Smooth muscle cell of the brain vasculature (primary cell): ENCODE data around the gene PRELID3B.
"Not testable (repeated sequence)": the region's sequence is repeated elsewhere in the genome, so short reads cannot be mapped to it uniquely, and the experiment has no call there.

Experiments used
- DNase-seq: peaks from one replicate; pipeline ENCODE4 v3.0.0-alpha.2; 2012; ENCODE audit warnings: low read depth, low spot score

Gene PRELID3B

DNA sequence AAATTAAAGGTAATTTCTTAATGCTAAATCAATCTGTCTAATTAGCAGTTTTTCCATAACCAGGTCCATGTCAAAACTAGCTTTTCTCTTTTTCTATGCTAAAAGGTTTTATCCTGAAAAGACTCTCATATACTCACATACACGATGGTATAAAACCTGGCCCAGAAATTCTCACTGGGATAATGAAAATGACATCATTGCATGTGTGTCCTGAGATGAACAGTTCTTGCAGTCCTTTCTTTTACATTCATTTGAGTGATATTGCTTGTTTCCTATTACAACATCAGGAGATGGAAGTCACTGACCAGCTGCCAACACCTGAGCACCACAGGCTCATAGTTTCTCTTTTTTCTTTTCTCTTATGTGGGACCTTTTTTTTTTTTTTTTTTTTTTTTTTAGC is 7.9 kb upstream of the PRELID3B start:
- DNase-seq: no peak

DNA sequence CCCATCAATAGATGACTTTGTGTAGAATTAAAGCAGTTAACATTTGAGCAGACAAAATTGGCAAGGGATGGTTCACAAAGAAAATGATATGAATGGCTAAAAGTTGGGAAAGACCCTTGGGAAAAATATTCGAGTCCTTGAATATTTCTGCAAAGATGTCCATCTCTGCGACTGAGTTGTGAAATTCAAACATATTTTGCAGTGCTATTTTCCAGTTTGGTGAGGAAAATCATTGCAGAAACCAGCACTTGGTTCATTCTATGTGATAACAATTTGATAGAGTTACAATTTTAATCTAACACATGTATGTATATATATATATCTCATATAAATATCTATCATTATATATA is 6.1 kb upstream of the PRELID3B start:
- DNase-seq: no peak

DNA sequence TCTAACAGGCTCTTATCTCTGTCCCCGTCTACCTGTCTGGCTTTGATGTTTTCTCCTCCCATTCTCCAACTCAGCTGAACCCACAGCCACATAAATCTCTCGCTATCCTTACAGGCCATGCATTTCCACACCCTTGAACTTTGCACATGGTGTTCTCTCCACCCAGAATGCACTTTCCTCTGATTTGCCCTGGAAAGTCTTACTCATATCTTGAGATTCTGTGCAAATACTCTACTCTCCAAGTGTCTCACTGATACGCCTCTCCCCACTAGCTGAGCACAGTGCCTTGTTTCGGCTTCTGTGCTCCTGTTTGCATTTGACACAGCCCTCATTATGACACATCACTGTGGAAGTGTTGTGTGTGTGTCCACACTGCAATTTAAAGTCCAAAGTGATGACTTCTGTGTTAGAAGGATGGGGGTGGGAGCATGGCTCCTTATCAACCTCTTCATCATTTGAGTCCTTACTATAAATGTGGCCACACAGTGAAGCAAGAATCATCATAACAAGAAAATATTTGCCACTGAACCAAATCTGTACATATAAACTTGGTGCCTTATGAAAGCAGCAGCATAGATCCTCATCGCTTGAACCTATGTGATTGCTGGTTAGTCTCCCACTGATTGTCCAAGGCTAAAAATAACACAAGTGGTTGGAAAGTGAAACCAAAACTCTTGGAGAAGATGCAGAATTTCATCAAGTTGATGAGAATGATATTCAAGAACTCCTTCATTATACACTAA is 5.5 kb upstream of the PRELID3B start:
- no peak for DNase-seq

DNA sequence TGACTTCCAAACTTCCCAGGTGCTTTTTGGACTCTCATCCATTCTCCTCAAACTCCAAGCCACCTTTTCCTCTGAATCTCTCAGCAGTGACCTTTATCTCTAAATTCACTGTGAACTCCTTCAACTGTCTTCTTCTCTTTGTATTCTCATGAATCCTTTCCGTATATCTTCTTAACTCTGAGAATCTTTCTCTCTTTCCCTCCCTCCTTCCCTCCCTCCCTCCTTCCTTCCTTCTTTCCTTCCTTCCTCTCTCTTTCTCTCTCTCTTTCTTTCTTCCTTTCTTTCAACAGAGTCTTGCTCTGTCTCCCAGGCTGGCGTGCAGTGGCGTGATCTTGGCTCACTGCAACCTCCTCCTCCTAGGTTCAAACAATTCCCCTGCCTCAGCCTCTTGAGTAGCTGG is 4.3 kb upstream of the PRELID3B start:
- no peak for DNase-seq

DNA sequence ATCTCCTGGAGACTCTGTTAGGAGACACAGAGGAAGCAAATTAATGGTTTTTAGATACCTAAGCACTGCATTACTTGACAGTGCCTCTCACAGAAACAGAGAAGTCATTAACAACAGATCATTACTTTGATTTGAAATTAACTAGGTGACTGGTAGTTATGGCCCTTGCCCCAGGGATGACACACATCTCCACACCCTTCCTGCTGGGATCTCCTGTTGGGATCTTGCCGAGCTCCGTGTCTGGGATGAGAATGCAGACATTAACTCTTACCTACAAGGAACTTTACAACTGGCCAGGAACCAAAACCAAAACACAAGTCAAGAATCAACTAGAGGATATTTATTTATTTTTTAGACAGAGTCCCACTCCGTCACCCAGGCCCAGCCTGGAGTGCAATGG is 2.2 kb upstream of the PRELID3B start:
- DNase-seq: no peak

DNA sequence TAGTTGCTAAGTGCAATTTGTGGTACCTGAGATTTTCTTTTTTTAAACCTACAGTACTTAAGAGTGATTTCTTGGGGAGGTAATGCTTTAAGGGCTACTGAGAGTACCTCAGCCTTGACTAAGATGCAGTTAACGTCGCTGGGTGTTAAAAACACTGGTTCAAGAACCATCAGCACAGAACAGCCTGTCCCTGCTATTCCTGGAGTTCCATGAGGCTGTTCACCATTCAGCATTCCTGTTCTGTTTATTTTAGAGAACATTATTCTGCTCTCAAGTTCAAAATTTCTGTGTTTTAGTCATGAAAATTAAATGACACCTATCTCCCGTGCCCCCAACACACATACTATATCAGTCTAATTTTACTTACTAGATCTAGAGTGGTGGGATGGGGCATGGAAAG is 1.7 kb upstream of the PRELID3B start:
- DNase-seq: no peak

DNA sequence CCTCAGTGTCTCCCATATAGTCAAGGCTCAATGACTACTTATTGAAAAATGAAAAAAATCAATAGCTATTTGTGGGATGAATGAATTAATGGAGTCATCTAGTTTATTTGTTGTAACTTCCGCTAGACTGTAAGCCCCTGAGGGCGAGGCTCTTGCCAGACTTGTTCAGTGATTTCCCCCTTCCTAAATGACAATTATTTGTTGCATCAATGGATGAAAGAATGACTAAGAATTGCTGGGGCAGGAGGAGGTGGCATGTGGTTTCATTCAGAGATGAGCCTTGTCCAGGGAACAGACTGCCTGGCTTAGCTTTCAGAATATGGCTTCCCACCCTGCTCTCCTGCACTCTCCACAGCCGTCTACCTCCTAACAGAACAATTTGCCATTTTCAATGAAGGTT is 1.1 kb upstream of the PRELID3B start:
- no peak for DNase-seq

DNA sequence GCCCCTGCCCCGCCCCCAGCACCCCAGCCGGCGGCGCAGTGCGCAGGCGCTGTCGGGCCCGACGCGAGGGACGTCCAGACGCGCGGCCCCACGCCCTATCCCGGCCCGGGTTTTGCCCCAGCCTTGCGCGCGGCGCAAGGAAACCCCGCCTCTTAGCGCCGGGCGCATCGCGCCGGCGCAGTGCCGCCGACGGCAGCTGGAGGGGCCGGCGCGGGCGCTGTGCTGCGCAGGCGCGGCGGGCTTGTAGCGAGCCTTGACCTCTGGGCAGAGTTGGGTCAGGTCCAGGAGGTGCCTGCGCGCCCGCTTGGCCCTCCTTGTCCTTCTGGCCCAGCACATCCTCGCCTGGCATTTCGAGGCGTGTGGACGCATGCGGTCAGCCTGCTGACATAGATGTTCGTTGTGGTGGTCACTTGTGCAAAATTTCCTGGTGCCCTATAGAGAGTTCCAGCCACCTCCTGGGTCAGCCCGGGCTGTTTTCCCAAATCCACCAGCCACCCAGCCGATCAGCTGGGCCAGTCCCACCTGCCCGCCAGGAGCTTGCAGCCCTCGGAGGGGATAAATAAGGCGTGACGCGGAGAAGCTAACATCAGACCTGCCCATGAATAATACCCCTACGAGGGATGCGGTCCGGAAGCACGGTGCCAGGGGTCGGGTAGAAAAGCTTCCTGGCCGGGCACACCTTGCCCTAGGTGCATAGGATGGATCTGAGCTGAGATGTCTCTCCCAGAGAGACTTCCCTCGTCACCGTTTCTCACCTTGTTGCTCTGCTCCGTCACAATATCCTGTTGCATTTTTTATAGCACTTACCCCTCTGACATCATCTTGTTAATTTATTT is 428 bp upstream of the PRELID3B start:
- peak; percentile 78 for DNase-seq

DNA sequence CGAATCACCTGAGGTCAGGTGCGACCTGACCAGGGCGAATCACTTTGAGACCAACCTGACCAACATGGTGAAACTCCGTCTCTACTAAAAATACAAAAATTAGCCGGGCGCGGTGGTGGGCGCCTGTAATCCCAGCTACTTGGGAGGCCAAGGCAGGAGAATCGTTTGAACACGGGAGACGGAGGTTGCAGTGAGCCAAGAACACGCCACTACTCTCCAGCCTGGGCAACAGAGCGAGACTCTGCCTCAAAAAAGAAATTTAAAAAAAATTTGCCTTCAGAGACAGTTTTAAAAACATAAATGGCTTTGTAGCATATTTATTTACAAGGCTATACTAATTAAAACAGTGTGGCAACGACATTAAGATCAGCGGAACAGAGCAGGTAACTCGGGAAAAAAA is 1.1 kb downstream of the PRELID3B start:
- not testable (repeated sequence) for DNase-seq

DNA sequence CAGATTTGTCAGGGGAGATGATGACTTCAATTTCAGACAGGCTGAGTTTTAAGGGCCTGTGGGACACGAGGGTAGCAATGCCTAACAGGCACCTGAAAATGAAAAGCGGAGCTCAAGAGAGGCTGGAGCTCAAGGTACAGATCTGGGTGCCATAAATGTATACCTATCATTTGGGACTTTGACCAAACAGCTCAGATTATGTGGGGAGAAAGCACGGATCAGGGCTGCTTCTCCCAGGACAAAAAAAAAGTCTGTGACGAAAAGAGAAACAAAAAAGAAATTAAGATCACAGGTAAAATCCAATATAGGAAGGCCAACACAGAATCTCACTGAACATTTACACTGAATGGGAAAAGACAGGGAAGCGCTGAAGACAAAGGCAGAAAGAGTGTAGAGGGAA is 1.9 kb downstream of the PRELID3B start:
- no peak for DNase-seq

DNA sequence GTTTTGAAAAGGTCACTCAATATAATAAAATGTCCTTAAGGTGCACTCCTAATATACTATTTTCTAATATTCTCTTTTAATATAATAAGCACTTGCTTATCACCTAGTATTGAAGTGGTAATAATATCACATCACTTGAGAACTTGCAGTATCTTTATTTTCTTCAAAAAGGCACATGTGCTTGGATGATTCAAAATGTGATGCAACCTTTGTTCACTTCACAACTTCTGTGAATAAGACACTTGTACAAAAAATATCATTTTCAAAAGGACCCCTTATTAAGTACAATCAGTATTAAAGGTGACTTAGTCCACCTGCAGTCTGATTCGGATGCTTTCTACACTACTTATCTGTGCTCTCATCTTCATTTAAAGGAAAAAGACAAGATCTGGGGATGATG is 3.4 kb downstream of the PRELID3B start:
- no peak for DNase-seq

DNA sequence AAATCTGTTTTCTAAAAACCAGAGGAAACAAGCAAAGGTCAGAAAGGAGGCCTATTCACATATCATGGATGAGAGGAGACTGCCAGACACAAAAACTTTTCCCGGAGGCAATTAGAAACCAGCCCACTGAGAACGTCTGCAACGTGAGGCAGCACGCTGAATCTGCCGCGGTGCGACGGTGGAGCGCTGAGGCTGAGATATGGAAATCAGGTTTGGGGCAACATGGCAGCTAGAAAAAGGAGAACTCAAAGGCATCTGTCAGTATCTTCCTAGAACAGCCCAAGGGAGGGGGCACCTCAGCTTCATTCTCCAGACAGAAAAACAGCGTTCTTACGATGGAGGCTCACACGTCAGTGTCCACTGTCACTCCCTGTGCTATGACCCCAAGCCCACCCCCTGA is 5.2 kb downstream of the PRELID3B start:
- no peak for DNase-seq

DNA sequence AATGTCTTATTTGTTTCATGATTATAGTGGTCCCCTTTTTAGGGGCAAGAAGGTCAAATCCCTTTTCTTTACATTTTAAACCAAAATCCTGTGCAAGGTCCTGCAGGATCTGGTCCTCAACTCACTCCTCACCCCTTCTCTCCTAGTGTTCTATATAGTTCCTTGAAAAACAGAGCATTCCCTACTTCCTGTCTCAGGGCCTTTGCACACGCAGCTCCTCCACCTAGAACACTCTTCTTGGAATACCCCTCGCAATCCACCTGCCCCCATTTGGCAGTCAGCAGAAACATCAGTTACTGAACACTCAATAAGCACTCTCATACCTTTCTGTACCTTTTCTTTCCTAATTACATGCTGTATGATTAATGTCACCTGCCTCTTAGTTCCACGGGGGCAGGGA is 7.2 kb downstream of the PRELID3B start:
- no peak for DNase-seq

DNA sequence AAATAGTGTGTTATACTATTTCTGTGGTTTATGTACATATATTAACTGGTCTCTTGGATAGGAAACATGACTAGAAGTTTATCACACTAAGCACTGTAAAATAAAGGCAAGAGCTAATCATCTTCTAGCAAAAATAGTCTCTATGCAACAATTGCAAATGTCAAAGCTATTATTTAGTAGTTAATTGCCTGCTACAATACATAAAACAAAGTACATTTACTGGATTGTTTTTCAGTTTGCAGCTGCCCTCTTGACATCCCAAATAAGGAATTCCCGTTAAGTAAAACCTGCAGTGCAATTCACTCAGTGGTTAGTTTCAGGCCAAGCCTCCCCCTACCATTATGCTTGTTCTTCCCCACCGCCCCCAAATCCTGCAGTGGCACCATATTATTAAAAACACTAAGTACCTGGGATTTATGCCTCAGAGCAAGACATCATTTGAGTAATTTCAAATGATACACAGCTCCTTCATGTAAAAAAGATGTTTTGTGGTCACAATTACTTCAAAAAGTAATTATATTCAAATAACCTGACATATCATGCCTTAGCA is 8.9 kb downstream of the PRELID3B start:
- no peak for DNase-seq

DNA sequence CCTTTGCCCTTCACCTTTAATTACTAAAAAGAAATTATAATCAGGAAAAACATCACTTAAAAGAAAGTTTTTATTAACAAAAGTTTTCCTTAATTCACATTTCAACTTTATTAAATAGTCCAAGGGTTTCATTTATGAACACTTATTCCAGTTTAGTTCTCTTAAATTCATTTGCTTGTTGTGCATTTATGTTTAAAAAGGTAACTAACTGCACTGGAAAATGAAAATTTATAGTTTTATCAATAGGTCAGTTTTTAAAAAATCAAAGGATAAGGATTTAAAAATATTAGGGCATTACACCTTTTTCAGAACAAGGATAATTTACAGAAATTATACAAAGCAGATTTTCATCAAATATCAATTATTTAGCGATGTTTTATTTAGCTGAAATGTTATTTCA is 9.5 kb downstream of the PRELID3B start:
- DNase-seq: no peak

DNA sequence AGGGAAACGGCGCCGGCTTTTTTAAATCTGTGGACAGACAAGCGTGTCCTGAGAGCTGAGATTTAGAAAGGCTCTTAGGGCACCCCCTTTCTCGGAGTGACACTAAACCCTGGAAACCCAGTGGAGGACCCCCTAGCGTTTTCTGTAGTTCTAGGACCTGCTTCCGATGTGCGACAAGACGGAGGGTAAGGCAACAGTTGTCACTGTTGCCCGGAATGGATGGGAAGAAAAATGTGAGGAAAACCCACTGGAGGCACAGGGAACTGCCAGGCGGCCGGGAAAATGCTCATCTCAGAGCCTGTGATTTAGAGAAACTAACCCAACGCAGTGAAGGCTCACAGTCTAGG is 9.9 kb downstream of the PRELID3B start:
- peak; percentile 9 for DNase-seq

DNA sequence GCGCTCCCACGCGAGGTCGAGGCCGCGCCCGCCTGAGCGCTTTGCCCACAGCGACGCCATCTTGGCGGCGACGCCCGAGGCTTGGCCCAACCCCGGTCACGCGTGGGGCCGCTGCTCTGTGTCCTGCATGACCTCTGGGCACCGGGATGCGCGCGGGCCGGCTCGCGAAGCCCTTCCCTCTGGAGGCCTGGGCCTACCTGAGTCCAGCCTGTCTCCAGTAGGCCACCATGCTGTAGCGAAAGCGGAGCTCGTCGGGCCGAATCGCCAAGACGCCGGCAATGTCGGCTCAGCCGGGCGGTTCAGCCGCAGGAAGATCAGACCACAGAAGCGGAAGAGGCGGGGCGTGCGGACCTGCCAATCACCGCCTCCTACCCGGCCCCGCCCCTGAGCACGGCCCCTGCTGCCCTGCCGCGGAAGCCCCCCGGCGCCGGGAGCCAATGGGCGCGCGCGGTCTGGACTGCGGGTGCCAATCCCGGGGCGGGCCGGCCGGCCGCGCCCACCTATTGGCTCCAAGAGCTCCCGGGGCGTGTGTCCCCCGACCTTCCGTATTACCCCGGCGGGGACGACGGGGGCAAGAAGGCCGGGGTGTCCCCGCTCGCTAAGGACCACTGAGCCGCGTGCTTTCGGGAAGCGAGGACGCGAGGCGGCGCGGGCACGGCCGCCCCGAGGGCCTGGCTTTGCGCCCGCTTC is 10.4 kb downstream of the PRELID3B start, which contains the start of gene ATP5F1E:
Gene ATP5F1E, minus strand, starts transcription at position 313 of the 690 bp plus-strand sequence. Its CDS starts 84 bp downstream, at position 229.
- DNase-seq: peak; percentile 74

DNA sequence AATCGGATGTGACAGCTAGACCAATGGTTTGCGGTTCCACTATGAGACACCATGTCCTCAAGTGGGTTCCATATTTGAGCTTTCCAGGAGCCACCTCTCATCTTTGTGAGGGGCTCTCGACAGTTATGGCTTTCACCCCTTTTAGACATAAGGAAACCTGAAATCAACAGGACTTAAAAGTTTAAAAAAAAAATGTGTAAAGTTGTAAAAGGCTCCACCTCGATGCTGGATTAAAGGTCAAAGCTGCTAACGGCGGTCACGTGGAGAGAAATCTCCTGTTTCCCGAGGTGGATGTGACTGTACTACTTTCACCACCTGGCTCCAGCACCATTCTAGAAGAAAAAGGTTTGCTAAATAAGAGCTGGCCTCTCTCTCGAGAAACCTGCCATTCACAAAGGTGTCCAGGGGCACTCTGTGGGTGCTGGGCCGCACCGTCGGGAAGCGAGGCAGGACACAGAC is 11.0 kb downstream of the PRELID3B start:
- DNase-seq: no peak

DNA sequence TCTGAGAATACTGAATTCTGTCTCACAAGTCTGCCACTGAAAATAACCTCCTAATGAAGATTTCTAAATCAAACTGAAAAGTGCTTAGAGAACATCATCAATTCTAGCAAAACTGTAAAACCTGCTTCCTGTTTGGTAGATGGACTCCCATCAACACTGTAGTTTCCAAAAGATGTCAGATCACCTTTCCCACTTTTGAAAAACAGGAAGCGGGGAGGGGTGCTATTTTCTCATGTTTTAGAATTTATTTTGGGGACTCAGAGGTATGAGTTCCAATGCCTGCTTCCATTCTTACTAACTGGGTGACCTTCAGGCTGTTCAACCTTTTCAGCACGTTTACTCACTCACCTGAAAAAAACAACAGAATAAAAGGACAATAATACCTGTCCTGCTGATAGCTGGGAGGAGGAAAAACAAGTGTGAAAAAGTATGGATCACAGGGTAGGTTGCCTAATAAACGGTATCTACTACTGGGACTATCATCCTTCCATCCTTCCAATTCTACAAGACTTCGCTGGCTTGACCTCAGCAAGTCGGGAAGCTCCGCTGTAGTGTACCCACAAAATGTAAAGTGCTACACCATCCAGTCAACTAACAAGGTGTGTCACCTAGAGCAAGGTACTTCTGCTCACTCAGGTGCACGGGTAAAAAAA is 11.5 kb downstream of the PRELID3B start:
- no peak for DNase-seq

DNA sequence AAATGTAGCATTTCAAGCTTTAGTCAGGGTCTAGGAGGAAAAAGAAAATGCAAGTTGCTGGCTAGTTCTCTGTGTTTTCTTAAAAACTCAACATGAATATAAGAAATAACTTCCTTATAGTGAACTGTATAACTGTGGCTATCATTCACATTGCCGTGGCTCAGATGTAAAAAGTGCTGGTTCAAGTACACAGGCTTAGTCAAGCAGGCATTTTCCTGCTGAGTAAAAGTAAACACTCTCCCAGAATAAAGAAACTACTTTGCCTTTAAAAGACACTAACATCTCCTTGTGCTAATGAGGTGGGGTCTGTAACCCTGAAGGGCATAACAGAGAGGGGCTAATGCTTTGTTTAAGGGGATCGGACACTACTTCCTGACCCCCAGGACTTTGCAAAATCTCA is 13.8 kb downstream of the PRELID3B start:
- no peak for DNase-seq

DNA sequence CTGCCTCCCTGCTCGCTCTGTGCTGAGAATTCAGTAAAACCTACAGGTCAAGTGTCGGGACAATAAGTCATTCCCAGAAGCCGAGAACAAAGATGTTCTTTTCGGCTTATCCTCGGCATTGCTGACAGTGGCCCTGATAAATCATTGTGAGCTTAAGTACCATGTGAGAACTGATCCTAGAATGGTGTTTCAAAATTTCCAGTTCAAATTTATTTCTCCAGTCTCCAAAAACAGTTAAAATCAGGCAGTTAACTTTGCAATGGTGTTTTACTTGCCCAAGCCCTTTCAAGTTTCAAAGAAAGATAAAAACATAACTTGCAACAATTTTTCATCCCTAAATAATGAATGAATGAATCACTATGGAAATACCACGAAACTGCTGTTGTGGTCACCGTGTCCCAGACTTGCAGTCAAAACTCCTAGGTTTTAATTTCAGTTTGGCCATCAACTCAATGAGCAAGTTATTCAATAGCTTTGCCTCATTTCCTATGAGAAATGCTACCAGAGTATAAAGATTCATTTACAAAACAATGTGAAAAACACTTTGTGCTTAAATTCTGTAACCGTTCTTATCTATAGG is 14.8 kb downstream of the PRELID3B start:
- no peak for DNase-seq
